Panc1 (cell line): ENCODE results near the gene SUFU. TPM values are rescaled to one million over a fixed set of nuclear protein-coding genes. Genes with fewer than 3 reads are reported as not detected.

ENCODE experiments used
- ATAC-seq: fragments of 200-7000 bp; cut with Tn5 transposase; 2 replicates; pipeline ENCODE4 v1.9.1; 2020; ENCODE audit warnings: mild to moderate bottlenecking, moderate library complexity
- BruUV-seq: library from RNA; stranded (reverse); fragments of 400-500 nt; replicated peaks from 2 replicates; lab custom pipeline; 2021; lab: Mats Ljungman, UMichigan
- CTCF ChIA-PET: fragments of 300-600 bp; sonication (Branson Sonifier 250); formaldehyde crosslinking; loops from one replicate; lab custom pipeline; 2022; ENCODE audit warnings: antibody characterized with exemption; lab: Charles Lee
- POLR2A ChIA-PET: fragments of 300-600 bp; sonication (Branson Sonifier 250); formaldehyde crosslinking; loops from one replicate; lab custom pipeline; 2022; ENCODE audit warnings: antibody characterized with exemption; lab: Charles Lee
- DNase-seq: peaks from one replicate; pipeline ENCODE4 v3.0.0-alpha.2; 2010; ENCODE audit warnings: low read depth, low spot score
- H3K27ac ChIP-seq: 2 replicates; pipeline ENCODE4 v1.5.1; 2011; ENCODE audit warnings: mild to moderate bottlenecking, low read length, inconsistent platforms
- H3K27me3 ChIP-seq: fragments of 200-500 bp; sonication (Bioruptor generic); 2 replicates; pipeline ENCODE4 v1.6.0; 2014; ENCODE audit warnings: low read length, inconsistent platforms; ENCODE audit not compliant: control insufficient read depth, insufficient read depth
- H3K36me3 ChIP-seq: fragments of 200-500 bp; sonication (Bioruptor generic); 2 replicates; pipeline ENCODE4 v1.5.1; 2014; ENCODE audit warnings: inconsistent platforms, mild to moderate bottlenecking, low read length, moderate library complexity; ENCODE audit not compliant: control insufficient read depth, insufficient read depth
- H3K4me1 ChIP-seq: 2 replicates; pipeline ENCODE4 v1.5.1; 2011; ENCODE audit warnings: inconsistent platforms, mild to moderate bottlenecking, low read length, moderate library complexity; ENCODE audit not compliant: control insufficient read depth, insufficient read depth
- H3K4me3 ChIP-seq, 2 experiments: 2 replicates each; pipeline ENCODE4 v1.5.1; 2011 to 2012; ENCODE audit warnings: low read depth in 2 of 2, low read length in 2 of 2, mild to moderate bottlenecking in 2 of 2, inconsistent platforms in 1 of 2, moderate library complexity in 1 of 2
- H3K9me3 ChIP-seq: fragments of 200-500 bp; sonication (Bioruptor generic); 2 replicates; pipeline ENCODE4 v1.5.1; 2014; ENCODE audit warnings: low read depth, mild to moderate bottlenecking, inconsistent platforms, low read length, moderate library complexity; ENCODE audit not compliant: control insufficient read depth, insufficient read depth
- CTCF ChIP-seq: fragments of 450-650 bp; IDR thresholded peaks from 2 replicates; pipeline ENCODE4 v1.5.1; 2017; ENCODE audit warnings: mild to moderate bottlenecking
- POLR2AphosphoS5 ChIP-seq: IDR thresholded peaks from 2 replicates; pipeline ENCODE4 v1.6.1; 2012; ENCODE audit warnings: mild to moderate bottlenecking, low read depth, low read length, moderate library complexity
- SIN3A ChIP-seq: IDR thresholded peaks from 2 replicates; pipeline ENCODE4 v1.6.1; 2012; ENCODE audit warnings: low read depth, mild to moderate bottlenecking, low read length, moderate library complexity, borderline replicate concordance; ENCODE audit not compliant: insufficient read depth
- TCF7L2 ChIP-seq: IDR thresholded peaks from 2 replicates; pipeline ENCODE4 v1.6.1; 2011; ENCODE audit warnings: mild to moderate bottlenecking, low read depth, low read length, inconsistent platforms
- in situ Hi-C: cut with HindIII; loops from 2 replicates; pipeline ENCODE4 v1.10.0; 2016; ENCODE audit warnings: low sequenced_read_pairs, low pct_unique_long_range_greater_than_20kb
- intact Hi-C: fragments of 100-400 bp; cut with micrococcal nuclease; formaldehyde crosslinking; loops from one replicate; pipeline ENCODE4 v1.10.0; 2022; ENCODE audit not compliant: unreplicated experiment
- total RNA-seq: library from RNA; stranded (reverse); gene quantifications from one replicate; pipeline ENCODE4 v1.2.1, GENCODE V29; 2021; ENCODE audit not compliant: unreplicated experiment
- TF ChIP-seq, protein P1 (sequence below), 2 experiments: IDR thresholded peaks; 2 replicates each; pipeline ENCODE4 v1.6.1; 2011 to 2012; ENCODE audit warnings: low read depth in 2 of 2, control low read depth in 1 of 2, low read length in 1 of 2, mild to moderate bottlenecking in 1 of 2, moderate library complexity in 1 of 2; ENCODE audit not compliant: insufficient read depth in 1 of 2

SUFU gene
- total RNA-seq, 1 experiment from 2014 or later = 9.5 TPM

- DNase-seq = no peak
- no TSS peak for BruUV-seq
- no peaks in the 10 kb centered on the region for H3K36me3 ChIP-seq
- ATAC-seq = no peak
- H3K27me3 ChIP-seq = no peaks in the 10 kb centered on the region
- in situ Hi-C loops (no loop called here), intact Hi-C loops (no loop called here)
- H3K9me3 ChIP-seq = no peaks in the 10 kb centered on the region
- TF ChIP-seq, protein P1, sequence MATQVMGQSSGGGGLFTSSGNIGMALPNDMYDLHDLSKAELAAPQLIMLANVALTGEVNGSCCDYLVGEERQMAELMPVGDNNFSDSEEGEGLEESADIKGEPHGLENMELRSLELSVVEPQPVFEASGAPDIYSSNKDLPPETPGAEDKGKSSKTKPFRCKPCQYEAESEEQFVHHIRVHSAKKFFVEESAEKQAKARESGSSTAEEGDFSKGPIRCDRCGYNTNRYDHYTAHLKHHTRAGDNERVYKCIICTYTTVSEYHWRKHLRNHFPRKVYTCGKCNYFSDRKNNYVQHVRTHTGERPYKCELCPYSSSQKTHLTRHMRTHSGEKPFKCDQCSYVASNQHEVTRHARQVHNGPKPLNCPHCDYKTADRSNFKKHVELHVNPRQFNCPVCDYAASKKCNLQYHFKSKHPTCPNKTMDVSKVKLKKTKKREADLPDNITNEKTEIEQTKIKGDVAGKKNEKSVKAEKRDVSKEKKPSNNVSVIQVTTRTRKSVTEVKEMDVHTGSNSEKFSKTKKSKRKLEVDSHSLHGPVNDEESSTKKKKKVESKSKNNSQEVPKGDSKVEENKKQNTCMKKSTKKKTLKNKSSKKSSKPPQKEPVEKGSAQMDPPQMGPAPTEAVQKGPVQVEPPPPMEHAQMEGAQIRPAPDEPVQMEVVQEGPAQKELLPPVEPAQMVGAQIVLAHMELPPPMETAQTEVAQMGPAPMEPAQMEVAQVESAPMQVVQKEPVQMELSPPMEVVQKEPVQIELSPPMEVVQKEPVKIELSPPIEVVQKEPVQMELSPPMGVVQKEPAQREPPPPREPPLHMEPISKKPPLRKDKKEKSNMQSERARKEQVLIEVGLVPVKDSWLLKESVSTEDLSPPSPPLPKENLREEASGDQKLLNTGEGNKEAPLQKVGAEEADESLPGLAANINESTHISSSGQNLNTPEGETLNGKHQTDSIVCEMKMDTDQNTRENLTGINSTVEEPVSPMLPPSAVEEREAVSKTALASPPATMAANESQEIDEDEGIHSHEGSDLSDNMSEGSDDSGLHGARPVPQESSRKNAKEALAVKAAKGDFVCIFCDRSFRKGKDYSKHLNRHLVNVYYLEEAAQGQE (IDR thresholded peaks at IDR 0.05; ENCODE audit: insufficient read depth in 1 of 2, low read depth in 2 of 2, low read length in 1 of 2) = no peak
- TF ChIP-seq CTCF (no peak), TCF7L2 (no peak), SIN3A (no peak), POLR2AphosphoS5 (no peak)
- H3K27ac ChIP-seq = no peak overlapping the region
- ChIA-PET POLR2A (interaction anchor here (0.6 to 0.7 kb wide), 2 partner anchors 13 to 90 kb away, joined by 4 read pairs; no protein-coding TSS in a partner anchor), CTCF (interaction anchor here (1.2 to 1.6 kb wide), 2 partner anchors 8 to 19 kb away, joined by 4 read pairs; no protein-coding TSS in a partner anchor)
- no peaks in the 10 kb centered on the region for H3K4me1 ChIP-seq
- no peak overlapping the region for H3K4me3 ChIP-seq
These were observed 173.7 kb downstream of the SUFU start for GRCh38 chr10:102677331-102678067.

GRCh38 chr10:102678068-102678400 lies 174.3 kb downstream of the SUFU start:
- intact Hi-C loops (no loop called here), in situ Hi-C loops (no loop called here)
- TF ChIP-seq CTCF = no peak
- no peak for TF ChIP-seq SIN3A
- no peak for TF ChIP-seq TCF7L2
- ATAC-seq (no peak), DNase-seq (no peak)
- CTCF ChIA-PET = interaction anchor here (1.2 to 1.6 kb wide), 2 partner anchors 8 to 19 kb away, joined by 4 read pairs; no protein-coding TSS in a partner anchor
- H3K4me3 ChIP-seq = no peak overlapping the region
- no TSS peak for BruUV-seq
- H3K27ac ChIP-seq = no peak overlapping the region
- H3K36me3 ChIP-seq = no peaks in the 10 kb centered on the region
- H3K4me1 ChIP-seq = no peaks in the 10 kb centered on the region
- no peaks in the 10 kb centered on the region for H3K9me3 ChIP-seq
- POLR2A ChIA-PET = interaction anchor here (0.6 to 0.7 kb wide), 2 partner anchors 14 to 89 kb away, joined by 4 read pairs; no protein-coding TSS in a partner anchor
- no peaks in the 10 kb centered on the region for H3K27me3 ChIP-seq
